ENCODE results near the gene ABCA8. TPM values are rescaled to one million over a fixed set of nuclear protein-coding genes. Genes with fewer than 3 reads are reported as not detected.

ABCA8 gene
- total RNA-seq, 6 experiments from 2014 or later: 0.12 to 0.14 TPM; not detected in 4

DNA sequence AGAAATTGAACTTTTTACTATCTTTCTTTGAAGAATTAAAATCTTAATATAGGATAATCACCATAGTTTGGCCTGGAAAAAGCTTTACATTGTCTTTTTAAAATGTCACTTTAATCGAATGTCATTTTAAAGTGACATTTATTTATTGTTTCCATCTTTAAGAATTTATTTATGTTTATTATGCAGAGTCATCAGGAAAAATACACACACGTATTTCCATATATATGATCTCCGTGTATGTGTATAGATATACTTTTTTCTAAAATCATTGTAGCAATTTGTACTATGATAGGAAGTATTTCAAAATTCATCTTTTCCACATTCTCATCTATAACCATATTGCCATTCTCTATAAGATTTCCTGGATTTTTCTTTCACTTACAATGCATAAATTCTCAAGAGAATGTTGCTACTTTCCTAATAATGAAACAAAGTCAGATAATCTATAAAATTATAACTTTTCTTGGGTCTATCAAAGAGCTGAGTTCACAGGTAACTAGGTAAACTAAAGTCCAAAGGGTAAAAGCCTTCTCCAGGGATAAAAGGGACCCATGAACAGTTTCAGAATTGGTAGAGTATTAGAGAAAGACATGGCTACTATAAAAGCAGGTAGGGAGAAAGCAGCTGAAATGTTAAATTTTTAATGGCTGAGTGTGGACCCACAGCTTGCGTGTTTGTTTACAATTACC lies 11.9 kb downstream of the ABCA8 start:
- no peaks in the 10 kb centered on the region; the same call in 1 of the 2 replicates for H3K27me3 Mint-ChIP-seq (ENCODE audit: insufficient read depth)
- no peak overlapping the region for H3K4me3 Mint-ChIP-seq
- DNase-seq: no peak
- no peak overlapping the region for H3K27ac Mint-ChIP-seq
- TF ChIP-seq, protein P1, sequence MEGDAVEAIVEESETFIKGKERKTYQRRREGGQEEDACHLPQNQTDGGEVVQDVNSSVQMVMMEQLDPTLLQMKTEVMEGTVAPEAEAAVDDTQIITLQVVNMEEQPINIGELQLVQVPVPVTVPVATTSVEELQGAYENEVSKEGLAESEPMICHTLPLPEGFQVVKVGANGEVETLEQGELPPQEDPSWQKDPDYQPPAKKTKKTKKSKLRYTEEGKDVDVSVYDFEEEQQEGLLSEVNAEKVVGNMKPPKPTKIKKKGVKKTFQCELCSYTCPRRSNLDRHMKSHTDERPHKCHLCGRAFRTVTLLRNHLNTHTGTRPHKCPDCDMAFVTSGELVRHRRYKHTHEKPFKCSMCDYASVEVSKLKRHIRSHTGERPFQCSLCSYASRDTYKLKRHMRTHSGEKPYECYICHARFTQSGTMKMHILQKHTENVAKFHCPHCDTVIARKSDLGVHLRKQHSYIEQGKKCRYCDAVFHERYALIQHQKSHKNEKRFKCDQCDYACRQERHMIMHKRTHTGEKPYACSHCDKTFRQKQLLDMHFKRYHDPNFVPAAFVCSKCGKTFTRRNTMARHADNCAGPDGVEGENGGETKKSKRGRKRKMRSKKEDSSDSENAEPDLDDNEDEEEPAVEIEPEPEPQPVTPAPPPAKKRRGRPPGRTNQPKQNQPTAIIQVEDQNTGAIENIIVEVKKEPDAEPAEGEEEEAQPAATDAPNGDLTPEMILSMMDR (IDR thresholded peaks at IDR 0.05): no peak
- peaks cover 13% of the 10 kb centered on the region for H3K9me3 Mint-ChIP-seq
- H3K36me3 Mint-ChIP-seq (ENCODE audit: low read depth): no peaks in the 10 kb centered on the region
- H3K4me1 Mint-ChIP-seq (ENCODE audit: low read depth): no peaks in the 10 kb centered on the region

DNA sequence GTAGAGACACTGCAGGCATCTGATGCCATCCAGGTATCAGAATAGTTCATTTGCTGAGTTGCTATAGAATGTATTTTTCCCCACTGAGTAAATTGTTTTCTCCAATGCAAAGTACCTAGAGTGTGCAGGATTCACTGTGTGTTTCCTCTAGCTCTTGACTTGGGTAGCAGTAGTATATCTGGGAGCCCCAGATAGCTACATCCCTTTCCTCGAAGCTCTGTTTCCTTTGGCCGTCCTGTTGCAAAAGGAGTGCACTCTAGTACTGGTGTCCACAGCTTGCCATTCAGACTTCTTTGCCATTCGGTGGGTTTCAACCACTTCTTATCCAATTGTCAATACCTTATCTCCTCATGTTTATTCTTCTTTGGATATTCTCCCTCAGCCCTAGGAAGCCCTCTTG lies 12.8 kb downstream of the ABCA8 start:
- Mint-ChIP-seq H3K36me3 (ENCODE audit: low read depth) (no peaks in the 10 kb centered on the region), H3K9me3 (peaks cover 8% of the 10 kb centered on the region)
- TF ChIP-seq, protein P1 (IDR thresholded peaks at IDR 0.05): no peak

DNA sequence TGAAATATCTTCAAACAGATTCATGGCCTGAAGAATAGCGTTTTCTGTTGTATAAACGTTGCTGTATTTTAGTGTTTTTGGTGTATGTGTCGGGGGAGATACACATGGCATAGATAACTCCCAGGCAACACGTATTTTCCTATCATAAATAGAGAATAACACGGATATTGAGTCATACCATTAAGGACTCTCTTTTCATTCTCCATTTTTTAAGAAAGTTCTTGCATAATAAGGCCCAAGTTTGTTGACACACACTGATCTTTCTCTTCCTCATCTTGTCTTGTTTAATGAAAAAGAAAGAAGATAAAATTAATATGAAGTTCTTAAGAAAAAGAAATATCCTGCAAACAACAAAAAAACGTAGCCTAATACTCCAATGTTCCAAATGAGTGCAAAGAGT lies 13.4 kb downstream of the ABCA8 start:
- no peaks in the 10 kb centered on the region for H3K4me1 Mint-ChIP-seq (ENCODE audit: low read depth)
- no peak for DNase-seq
- TF ChIP-seq, protein P1 (IDR thresholded peaks at IDR 0.05): no peak
- H3K27ac Mint-ChIP-seq: no peak overlapping the region
- no peak overlapping the region for H3K4me3 Mint-ChIP-seq
- H3K9me3 Mint-ChIP-seq: peaks cover 5% of the 10 kb centered on the region
- H3K36me3 Mint-ChIP-seq (ENCODE audit: low read depth): no peaks in the 10 kb centered on the region
- H3K27me3 Mint-ChIP-seq (ENCODE audit: insufficient read depth): no peaks in the 10 kb centered on the region; the same call in 1 of the 2 replicates

More for the DNA sequence above, 12.8 kb downstream of the ABCA8 start:
- Mint-ChIP-seq H3K27me3 (ENCODE audit: insufficient read depth) (no peaks in the 10 kb centered on the region; the same call in 1 of the 2 replicates), H3K27ac (no peak overlapping the region), H3K4me3 (no peak overlapping the region), H3K4me1 (ENCODE audit: low read depth) (no peaks in the 10 kb centered on the region)
- no peak for DNase-seq

DNA sequence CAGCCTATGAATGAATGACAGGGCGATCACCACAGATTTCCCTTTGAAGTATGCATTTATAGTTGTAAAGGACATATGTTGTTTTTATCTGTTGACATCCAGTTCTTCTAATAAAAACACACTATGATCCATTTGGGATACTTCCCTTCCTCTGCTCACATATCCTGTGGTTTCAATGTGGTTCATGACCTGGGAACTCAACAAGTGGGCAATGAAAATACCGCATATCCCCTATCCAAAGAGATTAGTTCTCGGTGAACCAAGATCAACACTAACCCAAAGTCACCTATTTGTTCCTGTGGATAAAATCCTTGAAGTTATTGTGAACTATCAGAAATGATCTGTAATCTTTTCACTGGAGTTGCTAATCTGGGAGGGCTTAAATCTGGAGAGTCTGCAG lies 16.0 kb downstream of the ABCA8 start:
- H3K27ac Mint-ChIP-seq: no peak overlapping the region
- H3K9me3 Mint-ChIP-seq: no peaks in the 10 kb centered on the region; the same call in 1 of the 2 replicates
- no peaks in the 10 kb centered on the region for H3K4me1 Mint-ChIP-seq (ENCODE audit: low read depth)
- H3K4me3 Mint-ChIP-seq: no peak overlapping the region
- TF ChIP-seq, protein P1 (IDR thresholded peaks at IDR 0.05): no peak
- no peaks in the 10 kb centered on the region for H3K36me3 Mint-ChIP-seq (ENCODE audit: low read depth)
- no peaks in the 10 kb centered on the region for H3K27me3 Mint-ChIP-seq (ENCODE audit: insufficient read depth)
- DNase-seq: no peak

DNA sequence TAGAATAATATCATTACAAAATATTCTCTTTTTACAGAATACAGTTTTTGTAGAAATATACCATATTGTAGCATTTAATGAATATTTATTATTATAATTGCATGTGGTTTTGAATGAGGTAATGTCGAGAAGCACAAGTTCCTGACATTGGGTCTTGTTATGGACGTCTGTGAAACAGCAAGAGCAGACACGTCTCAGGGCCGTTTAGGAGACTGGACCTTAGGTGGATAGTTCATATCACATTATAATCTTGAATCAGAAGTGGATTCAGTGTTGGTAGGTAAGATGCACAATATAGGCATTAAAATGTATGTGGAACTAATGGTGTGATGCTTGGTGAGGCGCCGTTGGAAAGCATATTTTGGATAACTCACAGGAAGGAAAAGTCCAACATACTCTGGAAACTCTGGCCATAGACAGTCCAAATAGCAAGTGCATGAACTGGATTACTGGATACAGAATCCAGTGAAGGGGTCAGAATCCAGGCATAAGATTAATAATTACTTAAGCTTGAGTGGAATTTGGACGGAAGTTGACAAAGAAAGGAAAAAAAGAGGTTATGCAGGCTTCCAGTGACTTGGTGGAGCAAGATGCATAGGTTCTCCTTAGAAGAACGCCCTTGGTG lies 17.2 kb downstream of the ABCA8 start:
- Mint-ChIP-seq H3K27me3 (ENCODE audit: insufficient read depth) (no peaks in the 10 kb centered on the region), H3K9me3 (no peaks in the 10 kb centered on the region; the same call in 1 of the 2 replicates), H3K27ac (no peak overlapping the region), H3K36me3 (ENCODE audit: low read depth) (no peaks in the 10 kb centered on the region), H3K4me3 (no peak overlapping the region), H3K4me1 (ENCODE audit: low read depth) (no peaks in the 10 kb centered on the region)
- no peak for DNase-seq
- TF ChIP-seq, protein P1 (IDR thresholded peaks at IDR 0.05): no peak
